Limb (tissue), 2 donors: ENCODE results near the gene KIF18B.

Experiments used
- DNase-seq, 2 donors: peaks; one replicate each; pipeline ENCODE4 v3.0.0-alpha.2; 2016; ENCODE audit errors: extremely low spot score in 2 of 2

The KIF18B gene

GRCh38 chr17:44947461-44948314 is at the start of gene KIF18B:
Gene KIF18B, minus strand, starts transcription at chr17:44947773. Its CDS starts 11,429 bp downstream, at chr17:44936344.
- DNase-seq, result peak; percentile 91 to 93

- no peak for DNase-seq
These were observed 48.7 kb upstream of the KIF18B start for GRCh38 chr17:44996304-44996703.

- DNase-seq, result no peak
These were observed 47.9 kb upstream of the KIF18B start for GRCh38 chr17:44995436-44996001.

GRCh38 chr17:44992242-44992939 is 44.8 kb upstream of the KIF18B start:
- DNase-seq, result no peak

- no peak for DNase-seq
These were observed 43.4 kb upstream of the KIF18B start for GRCh38 chr17:44990994-44991393.

- no peak for DNase-seq
These were observed 42.1 kb upstream of the KIF18B start for GRCh38 chr17:44989552-44990138.

GRCh38 chr17:44988044-44988942 is 40.7 kb upstream of the KIF18B start:
- no peak for DNase-seq

- DNase-seq, result no peak
These were observed 36.0 kb upstream of the KIF18B start for GRCh38 chr17:44983563-44983962.

GRCh38 chr17:44982113-44982702 is 34.6 kb upstream of the KIF18B start:
- DNase-seq, result no peak

GRCh38 chr17:44981221-44981968 is 33.8 kb upstream of the KIF18B start:
- DNase-seq, result no peak

- peak; percentile 61 to 65 for DNase-seq
These were observed 31.9 kb upstream of the KIF18B start for GRCh38 chr17:44979426-44979995.

GRCh38 chr17:44978807-44979206 is 31.2 kb upstream of the KIF18B start:
- no peak for DNase-seq

GRCh38 chr17:44977814-44978550 is 30.4 kb upstream of the KIF18B start:
- DNase-seq, result no peak

GRCh38 chr17:44977065-44977464 is 29.5 kb upstream of the KIF18B start:
- DNase-seq, result no peak

GRCh38 chr17:44976206-44976605 is 28.6 kb upstream of the KIF18B start:
- DNase-seq, result no peak

GRCh38 chr17:44972953-44973352 is 25.4 kb upstream of the KIF18B start:
- no peak for DNase-seq

GRCh38 chr17:44971776-44972483 is 24.4 kb upstream of the KIF18B start:
- no peak for DNase-seq

GRCh38 chr17:44970136-44970741 is 22.7 kb upstream of the KIF18B start:
- DNase-seq, result peak in 1 of 2 donors; percentile 66
